Stimulated activated CD4-positive, alpha-beta T cell treated with anti-CD3 and anti-CD28 coated beads, Interleukin-1b, Interleukin-23, amount 100 ng/mL, for 4 hours (primary cell): ENCODE data around the gene MAGI2.

Experiments
- DNase-seq, 2 donors: peaks; one replicate each; pipeline ENCODE4 v3.0.0-alpha.2; 2020; ENCODE audit warnings: low read depth in 2 of 2

The MAGI2 gene

DNA sequence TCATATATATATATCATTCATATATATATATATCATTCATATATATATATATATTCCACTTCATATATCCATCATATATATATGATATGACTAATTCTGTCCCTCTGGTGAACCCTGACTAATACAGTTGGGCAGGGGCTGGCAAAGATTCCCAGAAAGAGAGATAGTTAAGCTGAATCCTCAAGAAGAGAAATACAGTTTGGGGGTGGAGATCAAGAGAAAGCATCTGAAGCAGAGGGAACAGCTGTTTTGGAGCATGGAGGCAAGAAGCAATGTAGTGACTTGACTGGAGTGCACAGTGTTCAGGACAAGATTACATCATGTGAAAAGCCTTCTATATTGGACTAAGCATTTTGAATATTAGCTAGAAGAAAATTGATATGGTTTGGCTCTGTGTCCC is 540.7 kb downstream of the MAGI2 start:
- no peak for DNase-seq

DNA sequence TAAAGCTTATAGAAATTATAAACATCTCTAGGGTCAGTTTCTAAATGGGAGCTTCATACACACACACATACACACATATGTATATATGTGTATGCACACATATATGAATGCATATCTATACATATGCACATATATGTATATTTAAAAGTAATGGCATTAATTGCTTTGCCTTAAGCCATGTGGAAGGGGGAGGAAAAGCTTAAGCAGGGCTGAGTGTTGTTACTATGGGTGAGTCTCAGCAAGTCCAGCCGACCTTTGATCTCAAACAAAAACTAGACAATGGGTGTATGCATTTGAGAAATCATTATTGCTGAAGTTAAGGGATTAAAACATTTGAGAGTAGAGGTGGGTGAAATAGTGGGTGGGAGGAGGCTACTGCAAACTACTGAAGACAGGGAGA is 546.7 kb downstream of the MAGI2 start:
- no peak for DNase-seq

DNA sequence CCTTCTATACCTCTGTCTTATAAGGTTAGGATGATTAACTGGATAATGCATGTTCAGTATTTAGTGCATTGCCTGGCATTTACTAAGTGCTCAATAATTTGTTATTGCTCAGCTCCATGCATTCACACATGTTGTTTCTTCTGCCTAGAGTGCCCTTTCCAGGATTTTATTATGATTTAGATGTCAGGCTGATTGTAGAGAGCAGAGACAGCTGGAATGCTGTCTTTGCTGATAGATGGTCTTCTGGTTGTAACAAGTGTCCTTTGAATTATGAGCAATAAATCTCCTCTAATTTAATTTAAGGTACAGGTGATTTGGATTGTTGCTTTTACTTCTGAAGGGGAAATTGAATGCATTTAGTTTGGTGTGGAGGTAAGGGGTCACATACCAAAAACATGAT is 548.0 kb downstream of the MAGI2 start:
- DNase-seq, result no peak

DNA sequence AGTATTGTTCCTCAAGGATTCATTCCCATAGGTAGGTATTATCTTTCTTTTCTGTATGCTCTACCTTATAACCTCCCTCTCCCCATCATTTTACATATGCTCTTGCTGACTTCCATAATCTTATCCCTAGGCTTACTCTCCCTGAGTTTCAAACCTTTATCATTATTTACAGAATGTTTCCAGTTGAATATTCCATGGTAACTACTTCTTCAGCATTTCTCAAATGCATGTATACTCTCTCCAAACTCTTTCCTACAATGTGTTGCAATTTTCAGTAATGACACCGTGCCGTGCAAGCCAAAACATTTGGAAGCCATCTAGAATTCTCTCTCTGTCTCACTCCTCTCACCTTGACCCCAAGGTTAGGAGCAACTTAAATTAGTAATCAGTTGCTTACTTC is 548.5 kb downstream of the MAGI2 start:
- DNase-seq, result no peak

DNA sequence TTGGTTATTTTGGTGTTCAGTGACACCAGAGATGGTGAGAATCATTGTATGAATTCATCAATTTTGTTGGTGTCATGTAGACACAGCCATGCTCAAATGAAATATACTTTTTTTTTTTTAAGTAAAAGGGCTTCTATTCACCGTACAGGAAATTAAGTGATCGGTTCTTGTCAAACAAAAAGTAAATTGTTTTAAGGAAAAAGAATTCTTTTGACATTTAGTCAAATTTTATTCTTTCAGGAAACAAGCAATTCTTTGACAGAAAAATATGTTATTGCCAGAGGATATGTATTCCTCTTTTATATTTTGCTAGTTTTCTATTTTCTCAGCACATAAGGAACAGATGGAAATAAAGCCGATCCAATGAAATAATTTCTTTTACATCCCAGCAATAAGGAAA is 551.9 kb downstream of the MAGI2 start:
- DNase-seq, result no peak

DNA sequence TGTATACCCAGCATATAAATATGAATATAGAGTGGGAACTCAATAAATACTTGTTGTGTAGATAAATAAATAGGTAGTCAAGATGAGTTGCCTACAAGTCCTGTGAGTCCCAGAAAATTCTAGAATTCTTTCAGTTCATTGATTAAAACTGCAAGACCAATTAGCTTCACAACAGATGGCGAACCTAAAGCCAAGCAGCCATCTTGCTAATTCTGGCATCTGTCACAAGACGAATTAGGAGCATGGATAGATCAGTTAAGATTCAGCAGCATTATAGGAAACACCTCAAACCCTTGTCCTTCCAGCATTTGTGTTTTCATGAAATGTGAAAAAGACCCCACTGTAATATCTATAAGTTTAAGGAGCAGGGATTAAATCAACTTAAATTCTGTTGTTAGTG is 552.7 kb downstream of the MAGI2 start:
- DNase-seq, result no peak

DNA sequence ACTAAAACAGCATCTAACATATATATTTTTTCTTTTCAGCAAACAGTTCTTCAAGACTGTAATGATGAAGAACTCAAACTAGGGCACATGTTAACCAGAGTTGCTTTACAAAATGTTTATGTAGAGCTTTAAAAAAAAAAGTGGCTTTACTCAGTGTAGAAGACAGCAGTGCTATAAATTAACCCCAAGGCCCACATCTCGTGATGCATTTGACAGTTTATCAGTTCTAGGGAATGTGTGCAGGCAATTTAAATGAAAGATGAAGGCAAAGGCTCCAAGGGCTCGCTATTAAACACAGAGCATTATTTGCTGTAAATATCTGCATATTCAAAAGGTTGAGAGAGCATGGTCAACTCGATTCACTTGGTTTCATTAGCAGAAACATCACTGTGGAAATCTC is 558.1 kb downstream of the MAGI2 start:
- DNase-seq, result no peak

DNA sequence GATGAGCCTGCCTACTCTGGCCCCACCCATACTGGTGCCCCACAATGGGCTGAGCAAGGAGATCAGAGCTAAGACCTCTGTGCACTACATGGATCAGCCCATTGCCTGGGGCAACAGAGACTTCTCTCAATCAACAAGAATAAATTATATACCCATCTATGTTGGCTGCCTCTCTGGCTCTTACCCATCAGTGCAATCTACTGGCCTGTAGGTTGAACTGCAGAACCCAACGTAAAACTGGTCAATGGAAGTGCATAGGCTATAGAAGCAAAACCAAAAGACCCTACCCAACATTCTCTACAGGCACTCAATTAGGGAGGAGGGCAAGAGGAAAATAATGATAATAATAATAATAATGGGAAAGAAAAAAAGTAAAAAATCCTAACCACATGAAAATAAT is 574.3 kb downstream of the MAGI2 start:
- no peak for DNase-seq

DNA sequence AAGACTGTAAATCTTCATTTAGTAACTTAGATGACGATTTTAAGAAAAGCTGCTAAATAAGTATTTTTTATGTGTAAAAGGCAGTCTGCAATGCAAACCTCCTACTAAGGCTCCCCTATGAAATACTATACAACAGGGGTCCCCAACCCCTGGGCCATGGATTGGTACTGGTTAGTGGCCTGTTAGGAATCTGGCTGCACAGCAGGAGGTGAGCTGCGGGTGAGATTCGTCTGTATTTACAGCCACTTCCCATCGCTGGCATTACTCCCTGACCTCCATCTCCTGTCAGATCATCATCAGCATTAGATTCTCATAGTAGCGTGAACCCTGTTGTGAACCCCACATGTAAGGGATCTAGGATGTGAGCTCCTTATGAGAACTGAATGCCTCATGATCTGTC is 580.4 kb downstream of the MAGI2 start:
- no peak for DNase-seq

DNA sequence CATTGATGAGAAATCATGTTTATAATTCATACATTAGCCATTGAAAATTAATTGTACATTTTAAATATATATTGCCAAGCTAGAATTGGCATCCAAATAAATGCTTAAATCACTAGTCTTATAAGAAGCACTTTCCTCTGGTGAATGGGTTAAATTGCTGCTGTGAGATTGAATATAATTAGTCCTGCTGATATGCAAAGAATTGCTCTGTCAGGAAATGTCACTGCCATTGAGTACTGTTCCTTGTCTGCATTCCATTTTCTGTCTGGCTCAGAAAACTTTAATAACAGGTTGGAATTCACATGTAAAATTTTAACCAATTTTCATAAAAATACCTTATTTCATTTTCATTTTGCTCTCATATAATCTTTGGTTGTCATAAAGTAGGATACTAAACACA is 589.1 kb downstream of the MAGI2 start:
- DNase-seq, result no peak

DNA sequence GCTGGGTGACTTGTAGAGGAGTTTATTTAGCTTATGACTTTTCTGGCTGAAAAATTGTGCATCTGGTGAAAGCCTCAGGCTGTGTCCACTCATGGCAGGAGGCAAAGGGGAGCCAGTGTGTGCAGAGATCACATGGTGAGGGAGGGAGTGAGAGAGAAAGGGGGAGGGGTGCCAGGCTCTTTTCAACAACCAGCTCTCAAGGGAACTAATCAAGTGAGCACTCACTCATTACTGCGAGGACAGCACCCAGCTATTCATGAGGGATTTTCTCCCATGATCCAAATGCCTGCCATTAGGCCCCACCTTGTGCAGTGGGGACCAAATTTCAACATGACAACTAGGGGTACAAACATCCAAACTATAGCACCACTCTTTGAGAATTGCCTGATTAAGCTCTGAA is 590.2 kb downstream of the MAGI2 start:
- DNase-seq, result no peak

DNA sequence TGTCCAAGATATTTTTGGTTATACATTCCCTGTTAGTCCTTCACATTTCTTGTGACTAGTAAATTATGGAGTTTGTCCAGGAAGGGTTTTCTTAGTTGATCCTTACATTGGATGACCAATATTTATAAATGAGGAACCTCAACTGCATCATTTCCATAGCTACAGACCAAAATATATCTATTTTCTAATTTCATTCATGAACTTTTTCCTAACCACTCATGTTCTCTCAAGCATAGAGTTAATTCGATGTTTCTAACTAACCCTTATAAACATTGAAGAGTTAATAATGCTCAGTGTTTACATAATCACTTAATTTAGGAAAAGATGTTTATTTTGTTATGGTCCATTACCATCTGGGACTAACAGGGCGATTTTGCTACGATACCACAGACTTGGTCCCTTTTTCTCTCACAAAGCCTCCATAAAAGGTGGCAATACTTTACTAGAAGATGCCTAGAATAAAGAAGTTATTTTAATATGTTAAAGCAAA is 591.0 kb downstream of the MAGI2 start:
- DNase-seq, result no peak

DNA sequence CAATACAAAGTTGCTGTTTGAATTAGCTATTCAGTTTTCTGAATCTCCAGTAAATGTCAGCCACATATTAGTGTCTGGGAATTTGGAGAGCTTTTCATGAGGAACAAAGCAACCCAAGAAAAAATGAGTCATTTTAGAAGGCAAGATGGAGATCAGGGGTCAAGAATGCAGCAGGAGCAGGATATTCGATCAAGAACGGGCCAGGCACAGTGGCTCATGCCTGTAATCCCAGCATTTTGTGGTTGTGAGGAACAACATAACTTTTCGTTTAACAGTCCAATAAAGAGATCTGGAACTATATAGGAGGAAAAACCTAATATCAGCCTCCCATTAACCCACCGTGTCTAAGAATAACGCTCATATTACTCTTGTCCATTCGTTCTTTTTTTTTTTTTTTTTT is 600.5 kb downstream of the MAGI2 start:
- DNase-seq, result no peak

DNA sequence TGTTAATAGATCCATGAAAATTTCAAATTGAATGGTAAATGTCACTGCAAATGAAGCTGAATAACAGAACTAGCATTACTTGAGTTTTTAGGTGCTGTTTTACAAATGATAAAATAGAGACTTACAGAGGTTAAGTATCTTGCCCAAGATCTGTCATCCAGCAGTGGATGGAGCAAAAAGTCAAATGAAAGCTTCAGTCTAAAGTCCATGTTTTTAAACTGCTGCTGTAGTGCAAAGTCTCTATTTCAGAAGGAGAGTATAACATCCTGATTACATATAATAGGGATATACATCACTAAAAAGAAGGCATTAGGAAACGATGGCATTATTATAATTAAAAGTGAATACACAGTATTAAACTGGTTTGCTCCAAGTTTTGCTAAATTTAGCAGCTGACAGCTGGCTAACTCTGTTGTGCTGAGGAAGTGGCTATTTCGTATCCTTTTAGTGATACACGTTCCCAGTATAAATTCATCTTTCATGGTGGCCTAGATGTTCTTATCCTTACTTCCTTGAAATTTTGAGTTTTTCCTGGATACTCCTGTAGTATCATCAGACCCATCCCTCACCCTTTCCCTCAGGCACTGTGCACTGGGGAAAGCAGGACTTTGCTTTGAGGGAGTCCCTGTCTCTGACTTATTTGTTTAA is 603.2 kb downstream of the MAGI2 start:
- DNase-seq, result no peak

DNA sequence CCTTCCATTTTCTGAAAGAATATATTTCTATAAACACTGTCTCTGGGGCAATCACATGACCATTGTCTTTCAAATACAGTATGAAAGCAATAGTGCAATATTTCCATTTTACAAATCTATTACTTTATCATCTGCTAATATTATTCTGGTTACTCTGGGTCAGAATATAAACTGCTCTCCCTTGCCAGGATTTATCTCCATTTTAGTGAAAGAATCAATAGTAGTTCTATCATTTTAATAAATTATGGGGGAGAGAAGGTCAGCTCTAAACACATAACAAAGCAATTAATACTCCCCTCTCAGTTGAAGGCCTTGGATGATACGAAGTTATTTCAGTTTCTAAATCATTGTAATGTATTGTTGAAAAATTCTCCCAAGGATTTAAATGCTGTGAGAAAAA is 608.3 kb downstream of the MAGI2 start:
- no peak for DNase-seq

DNA sequence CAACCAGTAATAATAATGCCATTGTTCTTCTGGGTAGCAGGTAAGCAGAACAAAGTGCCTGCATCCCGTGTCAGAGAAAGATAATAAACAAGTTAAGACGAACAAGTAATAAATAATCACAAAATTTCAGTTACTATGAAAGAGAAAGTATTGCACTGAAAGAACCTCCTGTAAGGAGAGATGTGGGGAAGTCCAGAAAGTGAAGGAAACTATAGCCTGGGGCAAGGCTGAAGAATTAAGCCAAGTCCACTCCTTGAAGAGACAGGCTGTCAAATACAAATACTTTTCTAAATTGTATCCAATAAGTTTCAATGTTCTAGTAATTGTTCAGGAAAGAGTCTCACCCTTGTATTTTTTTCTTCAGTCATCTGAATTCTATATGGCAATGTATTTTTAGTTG is 611.4 kb downstream of the MAGI2 start:
- no peak for DNase-seq

DNA sequence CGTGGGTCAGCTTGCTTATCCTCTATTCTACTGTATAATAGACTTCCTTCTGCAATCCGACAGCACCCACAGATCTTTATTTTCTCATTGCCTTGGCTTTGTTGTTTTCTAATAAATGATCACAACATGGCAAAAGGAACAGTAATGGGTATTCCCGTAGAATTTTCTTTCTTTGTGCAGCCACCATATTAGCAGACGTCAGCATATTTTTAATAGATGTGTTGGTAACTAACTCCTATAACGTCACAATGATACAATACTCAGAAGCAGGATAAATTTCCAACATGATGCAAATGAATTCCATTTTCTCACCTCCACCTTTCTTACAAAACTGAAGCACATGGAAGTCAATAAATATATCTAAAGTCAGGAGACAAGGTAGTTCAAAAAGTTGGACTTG is 617.6 kb downstream of the MAGI2 start:
- DNase-seq, result no peak

DNA sequence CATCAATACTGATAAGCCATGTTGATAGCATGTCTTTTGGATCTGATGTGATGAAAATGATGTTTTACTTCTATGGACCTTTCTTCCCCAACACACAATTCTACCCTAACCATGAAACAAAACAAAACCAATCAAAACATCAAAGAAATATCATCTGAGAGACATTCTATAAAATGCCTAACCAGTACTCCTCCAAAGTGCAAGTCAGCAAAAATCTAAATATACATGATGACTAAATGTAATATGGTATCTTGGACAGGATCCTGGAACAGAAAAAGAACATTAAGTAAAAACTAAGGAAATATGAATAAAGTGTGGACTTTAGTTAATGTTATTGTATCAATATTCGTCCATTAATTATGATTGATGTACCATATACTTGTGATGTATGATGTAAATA is 625.1 kb downstream of the MAGI2 start:
- no peak for DNase-seq

DNA sequence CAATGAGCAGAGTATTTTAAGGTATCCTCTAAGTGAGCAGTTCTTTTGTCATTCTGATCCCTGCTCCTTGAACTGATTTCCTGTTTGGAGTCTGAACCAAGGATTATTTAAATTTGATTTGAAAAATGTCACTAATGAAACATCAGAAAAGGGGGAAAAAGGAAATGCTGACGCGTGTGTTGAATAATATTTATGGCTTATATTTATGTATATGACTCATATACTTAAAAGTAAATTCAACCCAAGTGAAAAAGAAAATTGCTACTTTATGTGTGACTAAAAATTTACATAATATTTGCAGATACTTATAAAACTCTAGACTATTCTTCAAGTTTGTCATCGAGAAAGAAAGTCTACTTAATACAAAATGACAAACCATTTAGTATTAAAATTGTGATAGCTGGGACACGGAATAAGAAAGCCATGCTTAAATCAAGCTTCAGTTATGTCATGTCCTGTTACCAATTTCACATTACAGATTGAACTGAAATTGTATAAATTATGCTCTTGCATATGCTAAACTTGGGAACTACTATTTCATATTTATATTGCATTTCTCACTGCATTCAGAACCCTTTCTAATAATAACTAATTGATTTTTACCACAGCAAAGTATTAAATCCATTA is 649.9 kb downstream of the MAGI2 start:
- no peak for DNase-seq

DNA sequence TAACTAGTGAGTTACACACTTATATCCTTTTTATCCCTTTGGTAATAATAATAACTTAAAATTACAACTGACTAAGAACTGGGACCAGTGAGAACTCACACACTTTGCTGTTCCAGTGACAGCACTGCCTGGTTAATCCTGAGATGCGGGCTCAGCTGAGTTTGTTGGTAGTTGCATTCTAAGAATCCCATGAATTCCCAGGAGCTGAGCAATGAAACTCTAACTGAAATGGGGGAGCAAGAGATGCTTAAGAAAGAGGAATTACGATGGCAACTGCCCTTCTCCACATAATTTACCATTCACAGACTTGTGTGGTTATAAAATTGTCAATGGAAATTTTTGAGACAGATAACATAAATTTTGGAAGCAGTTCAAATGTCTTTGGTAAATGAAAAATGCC is 659.4 kb downstream of the MAGI2 start:
- no peak for DNase-seq

DNA sequence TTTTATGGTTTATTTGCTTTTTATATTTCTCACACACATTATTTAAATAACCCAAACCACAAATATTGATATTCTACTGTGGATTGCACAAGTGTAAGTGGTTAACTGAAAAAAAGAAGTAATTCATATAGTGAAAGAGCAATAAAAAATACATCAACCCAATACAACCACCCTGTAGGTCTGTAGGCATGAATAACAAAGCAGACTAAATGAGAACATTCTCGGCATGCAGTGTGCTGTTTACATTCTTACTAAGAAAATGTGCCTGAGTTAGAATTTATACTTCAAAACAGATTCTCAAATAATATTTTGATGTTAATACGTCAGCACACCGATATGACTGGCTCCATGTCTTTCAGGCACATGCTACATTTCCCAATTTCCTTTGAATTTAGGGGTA is 660.8 kb downstream of the MAGI2 start:
- no peak for DNase-seq

DNA sequence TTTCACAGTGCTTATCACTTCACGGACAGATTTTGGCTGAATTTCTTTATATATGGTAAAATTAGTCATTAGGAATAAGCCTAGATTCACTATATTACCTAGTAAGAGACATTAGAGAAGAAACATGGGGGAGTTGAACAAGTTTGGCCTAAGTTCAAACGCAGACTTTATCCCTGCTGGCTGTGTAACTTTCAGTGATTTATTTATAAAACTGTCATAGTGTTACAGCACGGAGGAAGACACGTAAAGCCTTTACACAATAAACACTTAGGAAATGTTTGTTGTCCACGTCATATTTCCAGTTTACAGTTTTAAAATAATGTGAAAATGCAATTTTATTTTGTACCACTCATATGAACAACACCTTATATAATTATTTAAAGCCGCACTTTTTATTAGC is 661.5 kb downstream of the MAGI2 start:
- no peak for DNase-seq

DNA sequence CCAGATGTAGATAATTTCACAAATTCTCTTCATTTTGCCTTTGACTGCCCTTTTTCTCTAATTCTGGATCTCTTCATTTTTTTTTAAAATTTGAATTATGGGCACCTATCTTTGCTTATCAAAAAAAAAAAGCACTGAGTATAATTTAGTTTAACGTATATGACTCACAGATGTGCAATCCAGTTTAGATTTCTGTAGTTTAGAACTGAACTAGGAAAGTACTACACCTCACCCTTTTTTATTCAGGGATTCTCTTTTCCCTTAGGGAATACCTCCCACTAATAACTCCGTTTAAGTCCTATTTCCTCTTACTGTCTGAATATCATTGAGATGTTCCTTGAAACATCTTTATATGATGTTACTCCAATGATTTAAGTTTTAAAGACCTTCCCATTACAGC is 665.0 kb downstream of the MAGI2 start:
- DNase-seq, result no peak

DNA sequence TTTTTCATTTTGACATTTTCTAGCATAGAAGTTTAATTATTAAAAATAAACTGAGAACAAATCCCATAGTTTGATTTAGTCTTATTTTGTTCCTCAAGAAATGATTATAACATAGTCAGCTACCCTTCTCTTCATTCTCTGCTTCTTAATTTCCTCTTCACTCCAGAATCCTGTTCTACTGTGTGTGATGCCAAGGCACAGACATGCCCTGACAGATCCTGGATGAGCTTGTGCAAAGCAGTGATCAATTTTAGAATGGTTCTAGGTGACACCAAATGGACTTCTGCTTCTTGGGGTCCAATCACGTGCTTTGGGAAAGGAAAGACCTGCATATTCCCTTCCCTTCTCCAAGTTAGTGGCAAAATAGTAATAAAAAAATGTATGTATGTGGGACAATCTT is 665.6 kb downstream of the MAGI2 start:
- no peak for DNase-seq
